ENCODE results near the gene ABHD15.

- TF ChIP-seq CTCF (IDR thresholded peaks at IDR 0.05; ENCODE audit: poor library complexity, severe bottlenecking) (no peak), SMC3 (conservative IDR thresholded peaks at IDR 0.05; ENCODE audit: poor library complexity) (no peak), POLR2AphosphoS5 (IDR thresholded peaks at IDR 0.05) (no peak), REST (IDR thresholded peaks at IDR 0.05; ENCODE audit: borderline replicate concordance) (no peak), EZH2 (IDR thresholded peaks at IDR 0.05; ENCODE audit: borderline replicate concordance, insufficient read depth, low read length, poor library complexity, severe bottlenecking) (no peak), MXI1 (conservative IDR thresholded peaks at IDR 0.05; ENCODE audit: poor library complexity, severe bottlenecking) (no peak), RAD21 (conservative IDR thresholded peaks at IDR 0.05) (no peak), TAF1 (IDR thresholded peaks at IDR 0.05; ENCODE audit: low read depth) (no peak)
Observed at GRCh38 chr17:29581583-29582253, 14.9 kb upstream of the ABHD15 start.
